Activated CD8-positive, alpha-beta memory T cell treated with anti-CD3 and anti-CD28 coated beads, Interleukin-2, amount 50 U/mL, for 48 hours (primary cell): Measurements from ENCODE around the gene SPAG4.
A peak's percentile ranks its signal among the peaks of the same experiment; 100 is the strongest.

Experiments used
- DNase-seq: peaks from one replicate; pipeline ENCODE4 v3.0.0-alpha.2; 2020

SPAG4 gene

DNA sequence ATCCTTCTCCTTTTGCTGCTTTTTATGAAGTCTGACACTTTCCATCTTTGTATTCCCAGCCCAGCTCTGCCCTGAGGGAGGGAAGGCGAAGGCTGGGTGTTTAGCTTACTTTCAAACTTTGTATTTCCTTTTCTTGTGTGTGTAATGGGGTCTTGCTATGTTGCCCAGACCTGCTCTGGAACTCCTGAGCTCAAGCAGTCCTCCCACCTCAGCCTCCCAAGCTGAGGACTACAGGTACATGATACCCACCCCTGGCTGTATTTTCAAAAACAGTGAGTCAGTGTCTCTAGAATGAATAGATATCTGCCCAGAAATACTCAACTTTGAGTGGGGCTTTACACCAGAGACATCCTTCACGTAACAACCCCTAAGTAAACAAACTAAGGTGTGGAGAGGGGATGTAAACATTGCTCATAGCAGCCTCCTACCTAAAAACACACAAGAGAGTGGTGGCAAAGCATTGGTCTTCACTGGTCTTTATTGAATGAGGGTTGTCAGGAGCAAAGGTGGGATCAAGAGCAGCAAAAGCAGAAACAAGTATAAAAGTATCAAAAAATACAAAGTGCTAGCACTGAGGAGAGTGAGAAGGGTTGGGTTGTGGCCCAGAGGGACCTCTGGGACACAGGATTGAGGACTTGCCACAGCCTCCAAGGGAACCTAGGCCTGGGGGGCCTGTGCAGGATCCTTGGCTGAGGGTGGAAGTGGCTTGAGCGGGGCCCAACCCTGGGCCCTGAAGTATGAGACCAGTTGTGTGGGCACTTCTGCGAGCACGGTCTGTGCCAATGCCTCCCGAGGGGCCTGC is 10.2 kb downstream of the SPAG4 start:
- DNase-seq: peak; percentile 13

- peak; percentile 20 for DNase-seq
These were observed 10.9 kb downstream of the SPAG4 start for GRCh38 chr20:35626386-35627001.

- DNase-seq: peak; percentile 34
These were observed 11.5 kb downstream of the SPAG4 start for GRCh38 chr20:35627121-35627520.

GRCh38 chr20:35629427-35630145 is 14.0 kb downstream of the SPAG4 start:
- DNase-seq: no peak

DNA sequence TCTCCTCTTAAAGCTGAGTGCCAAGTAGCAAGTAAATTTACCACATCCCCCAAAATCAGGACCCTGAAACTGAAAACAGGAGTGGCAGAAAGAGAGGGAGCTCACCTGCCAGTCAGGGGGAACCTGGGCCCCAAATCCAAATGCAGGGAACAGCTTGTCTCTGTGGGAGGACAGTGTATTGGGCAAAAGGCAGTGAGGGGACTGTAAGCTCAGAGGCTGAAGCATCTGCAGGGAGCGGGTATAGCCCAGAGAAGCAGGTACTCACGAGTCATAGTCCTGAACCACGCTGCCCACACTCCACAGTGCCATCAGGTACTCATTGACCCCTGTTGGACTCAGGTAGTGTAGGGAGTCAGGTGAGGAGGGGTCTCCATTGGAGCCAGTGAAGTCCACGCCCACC is 15.0 kb downstream of the SPAG4 start:
- DNase-seq: no peak

- no peak for DNase-seq
These were observed 17.0 kb downstream of the SPAG4 start for GRCh38 chr20:35632539-35633115.

GRCh38 chr20:35635652-35636051 is 20.0 kb downstream of the SPAG4 start:
- DNase-seq: no peak

- no peak for DNase-seq
These were observed 20.5 kb downstream of the SPAG4 start for GRCh38 chr20:35636095-35636494.

DNA sequence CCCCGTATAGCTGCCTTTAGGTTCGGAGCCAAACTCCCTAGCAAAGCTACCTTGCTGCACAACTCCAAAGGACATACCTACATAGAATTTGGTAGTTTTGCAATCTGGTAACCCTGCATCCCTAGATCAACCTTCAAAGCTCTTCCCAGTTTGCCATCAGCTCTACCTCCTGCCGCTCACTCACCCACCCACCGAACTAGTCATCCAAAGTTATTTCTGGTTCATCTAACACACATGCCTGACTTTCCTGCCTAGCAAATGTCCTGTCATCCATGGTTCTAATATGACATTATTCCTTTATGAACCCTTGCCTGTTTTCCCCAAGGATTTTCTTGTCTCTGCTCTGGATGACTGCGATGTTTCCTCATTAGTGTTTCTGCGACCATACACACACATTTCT is 21.6 kb downstream of the SPAG4 start:
- no peak for DNase-seq

GRCh38 chr20:35638751-35639150 is 23.1 kb downstream of the SPAG4 start:
- DNase-seq: no peak

DNA sequence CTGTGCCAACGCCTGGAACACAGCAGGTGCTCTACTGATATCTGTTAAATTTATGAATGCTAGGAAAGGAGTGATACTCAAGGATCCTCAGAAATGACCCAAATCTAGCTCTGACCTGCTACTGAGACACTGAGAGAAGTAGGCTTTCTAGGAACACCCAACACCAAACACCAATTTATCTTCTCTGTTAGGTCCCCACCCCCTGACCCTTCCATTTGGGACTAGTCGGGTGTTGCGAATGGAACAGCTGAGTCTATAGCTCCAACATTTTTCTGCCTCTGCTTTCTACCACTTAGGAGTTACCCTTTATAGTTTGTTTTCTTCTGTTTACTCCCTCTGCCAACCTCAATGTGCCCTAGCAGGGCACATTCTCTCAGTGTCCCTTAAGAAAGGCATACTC is 25.1 kb downstream of the SPAG4 start:
- no peak for DNase-seq

GRCh38 chr20:35641743-35642142 is 26.1 kb downstream of the SPAG4 start:
- no peak for DNase-seq

DNA sequence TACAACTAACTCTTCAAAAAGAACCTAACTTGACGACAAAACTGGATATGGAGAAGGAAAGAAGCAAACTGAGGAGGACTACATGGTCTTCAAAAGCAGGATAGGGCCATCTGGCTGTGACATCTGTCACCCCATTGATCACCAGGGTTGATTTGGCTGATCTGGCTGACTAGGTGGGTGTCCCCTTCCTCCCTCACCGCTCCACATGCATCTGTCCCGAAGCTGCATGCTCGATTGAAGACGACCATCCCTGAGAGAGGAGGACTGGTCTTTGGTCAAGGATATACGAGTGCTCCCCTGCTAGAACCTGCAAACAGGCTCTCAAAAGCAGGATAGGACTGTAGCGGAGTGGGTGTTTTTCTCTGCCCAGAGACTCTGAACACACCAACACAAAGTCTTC is 27.4 kb downstream of the SPAG4 start:
- DNase-seq: no peak

- DNase-seq: no peak
These were observed 29.2 kb downstream of the SPAG4 start for GRCh38 chr20:35644806-35645205.

GRCh38 chr20:35648836-35649235 is 33.2 kb downstream of the SPAG4 start:
- no peak for DNase-seq

GRCh38 chr20:35650632-35651031 is 35.0 kb downstream of the SPAG4 start:
- DNase-seq: no peak

DNA sequence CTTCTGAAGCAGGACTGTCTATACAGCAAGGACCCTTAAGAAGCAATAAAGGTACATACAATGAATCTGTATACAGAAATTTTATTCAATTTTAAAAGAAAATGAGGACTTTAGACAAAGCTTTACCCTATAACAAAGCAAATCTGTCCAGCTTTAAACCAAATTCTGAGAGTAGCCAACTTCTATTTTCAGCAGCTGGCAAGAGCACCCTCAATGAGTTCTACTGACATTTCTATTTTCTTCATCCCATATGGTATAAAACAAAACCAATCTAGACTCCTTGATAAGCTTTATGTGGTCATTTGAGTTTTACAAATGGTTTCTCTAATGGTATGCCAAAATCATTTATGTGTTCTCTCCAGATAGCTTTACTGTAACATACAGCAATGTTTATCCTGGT is 36.3 kb downstream of the SPAG4 start:
- DNase-seq: no peak

DNA sequence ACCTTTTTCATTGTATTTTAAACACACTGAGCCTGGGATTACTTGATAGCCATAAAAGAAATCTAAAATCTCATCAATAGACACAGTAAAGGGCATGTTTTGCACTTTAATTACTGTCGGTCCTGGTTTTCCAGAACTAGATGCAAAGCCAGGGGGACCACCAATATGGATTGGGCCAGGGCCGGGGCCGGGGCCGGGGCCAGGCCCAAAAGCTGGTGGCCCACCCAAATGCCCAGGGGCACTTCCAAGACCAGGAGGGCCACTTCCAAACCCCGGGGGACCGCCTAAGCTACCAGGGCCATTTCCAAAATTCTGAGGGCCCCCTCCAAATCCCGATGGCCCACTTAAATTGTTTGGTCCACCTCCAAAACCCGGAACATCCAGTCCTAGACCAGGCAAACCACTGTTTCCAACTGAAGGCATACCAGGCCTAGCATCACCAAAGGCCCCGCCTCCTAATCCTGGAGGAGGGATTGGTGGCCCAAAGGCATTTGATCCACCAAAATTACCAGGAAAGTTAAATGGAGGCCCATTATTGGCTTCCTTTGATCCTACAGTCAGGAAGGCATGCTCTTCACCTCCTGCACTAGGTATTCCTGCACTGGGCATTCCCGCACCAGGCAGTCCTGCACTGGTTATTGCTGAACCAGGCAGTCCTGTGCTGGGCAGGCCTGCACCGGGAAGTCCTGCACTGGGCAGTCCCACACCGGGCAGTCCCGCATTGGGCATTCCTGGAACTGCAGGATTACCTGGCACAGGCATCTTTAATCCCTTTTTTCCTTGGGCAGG is 37.2 kb downstream of the SPAG4 start:
- DNase-seq: no peak

GRCh38 chr20:35653430-35653734 is 37.8 kb downstream of the SPAG4 start:
- DNase-seq: no peak

DNA sequence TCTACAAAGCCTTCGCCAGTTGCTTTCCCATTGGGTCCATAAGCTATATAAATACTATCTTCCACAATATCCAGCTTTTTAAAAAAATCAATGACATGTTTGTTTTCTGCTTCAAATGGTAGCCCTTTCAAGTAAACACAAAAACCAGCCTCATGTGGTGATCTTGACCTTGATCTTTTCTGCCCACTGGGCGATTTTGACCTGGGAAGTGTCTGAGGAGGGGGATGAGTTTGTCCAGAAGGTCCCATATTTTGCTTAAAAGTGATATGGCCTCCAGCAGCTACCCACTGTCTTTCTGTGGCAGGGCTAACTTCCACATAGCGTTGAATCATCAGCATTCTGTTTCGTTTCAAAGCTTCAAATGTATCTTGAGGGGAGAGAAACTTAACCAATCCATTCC is 38.3 kb downstream of the SPAG4 start:
- no peak for DNase-seq

DNA sequence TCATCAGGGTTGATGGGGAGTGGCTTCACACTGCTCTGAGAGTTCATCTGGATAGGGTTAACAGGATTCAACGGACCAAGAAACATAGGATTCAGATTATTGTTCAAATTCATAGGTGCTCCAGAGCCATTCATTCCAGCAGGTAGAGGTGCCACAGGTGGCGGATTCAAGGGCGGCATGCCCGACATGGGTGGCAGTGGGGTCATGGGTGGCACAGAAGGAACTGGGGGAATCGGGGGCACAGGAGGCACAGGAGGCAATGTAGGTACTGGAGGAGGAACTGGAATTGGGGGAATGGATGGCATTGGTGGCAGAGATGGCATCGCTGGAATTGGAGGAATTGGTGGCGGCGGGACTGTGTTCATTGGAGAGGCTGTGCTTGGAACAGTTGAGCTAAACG is 38.8 kb downstream of the SPAG4 start:
- no peak for DNase-seq

GRCh38 chr20:35657271-35657670 is 41.6 kb downstream of the SPAG4 start:
- no peak for DNase-seq
